Gastrocnemius medialis (tissue), 4 donors: ENCODE measurements around the gene KLHL6.

ENCODE experiments used
- CTCF ChIP-seq, 5 experiments: fragments of 450-650 bp in 3 of 5; fragments of 200-600 bp in 2 of 5; sonication (generic) in 2 of 5; IDR thresholded peaks in 4 of 5; conservative IDR thresholded peaks in 1 of 5; 1 replicate in 4 of 5; 2 replicates in 1 of 5; pipeline ENCODE4 v1.5.1; 2016 to 2019; ENCODE audit warnings: antibody characterized with exemption in 5 of 5, mild to moderate bottlenecking in 3 of 5, moderate library complexity in 3 of 5
- POLR2A ChIP-seq, 2 donors: fragments of 450-650 bp; IDR thresholded peaks; one replicate each; pipeline ENCODE4 v1.6.1; 2017; ENCODE audit warnings: antibody characterized with exemption in 2 of 2, mild to moderate bottlenecking in 2 of 2, moderate library complexity in 2 of 2

- no peak for TF ChIP-seq CTCF (IDR thresholded peaks at IDR 0.05 in 4 of 5, conservative IDR thresholded peaks at IDR 0.05 in 1 of 5)
- no peak for TF ChIP-seq POLR2A (IDR thresholded peaks at IDR 0.05)
Measured at GRCh38 chr3:183506674-183507320, 48.7 kb downstream of the KLHL6 start.
